PC-9 (cell line): Measurements from ENCODE around the gene MAP3K2. TPM values are rescaled to one million over a fixed set of nuclear protein-coding genes. Genes with fewer than 3 reads are reported as not detected.
A peak's percentile ranks its signal among the peaks of the same experiment; 100 is the strongest.

Experiments used
- BruUV-seq: library from RNA; stranded (reverse); fragments of 400-500 nt; replicated peaks from 2 replicates; lab custom pipeline; 2021; lab: Mats Ljungman, UMichigan
- CTCF ChIA-PET: fragments of 300-600 bp; sonication (Branson Sonifier 250); formaldehyde crosslinking; loops from one replicate; lab custom pipeline; 2022; ENCODE audit warnings: antibody characterized with exemption; lab: Charles Lee
- POLR2A ChIA-PET: fragments of 300-600 bp; sonication (Branson Sonifier 250); formaldehyde crosslinking; loops from one replicate; lab custom pipeline; 2022; ENCODE audit warnings: antibody characterized with exemption; ENCODE audit not compliant: unreplicated experiment; lab: Charles Lee
- DNase-seq, 2 experiments: peaks; one replicate each; pipeline versions ENCODE4 v3.0.0 to v3.0.0-alpha.2; 2015 to 2022; ENCODE audit warnings: mixed read lengths in 1 of 2
- H2AFZ ChIP-seq: fragments of 200-600 bp; sonication (generic); 2 replicates; pipeline ENCODE4 v1.8.1; 2017; ENCODE audit warnings: antibody characterized with exemption
- H3F3A ChIP-seq: fragments of 200-600 bp; sonication (generic); 2 replicates; pipeline ENCODE4 v1.8.1; 2017; ENCODE audit warnings: antibody characterized with exemption, mild to moderate bottlenecking, low read depth; ENCODE audit not compliant: insufficient read depth
- H3K27ac ChIP-seq: fragments of 200-600 bp; sonication (generic); 2 replicates; pipeline ENCODE4 v1.6.1; 2016; ENCODE audit warnings: mixed run types
- H3K27me3 ChIP-seq: fragments of 200-600 bp; sonication (generic); 2 replicates; pipeline ENCODE4 v1.6.1; 2016; ENCODE audit warnings: low read depth, mixed run types; ENCODE audit not compliant: insufficient read depth
- H3K36me3 ChIP-seq: fragments of 200-600 bp; sonication (generic); 2 replicates; pipeline ENCODE4 v1.6.1; 2016; ENCODE audit warnings: low read depth, mixed run types
- H3K4me1 ChIP-seq: fragments of 200-600 bp; sonication (generic); replicated peaks from 2 replicates; pipeline ENCODE4 v1.6.1; 2016; ENCODE audit warnings: mixed run types; ENCODE audit not compliant: insufficient read depth
- H3K4me2 ChIP-seq: fragments of 200-600 bp; sonication (generic); 2 replicates; pipeline ENCODE4 v1.6.1; 2017; ENCODE audit warnings: mixed run types
- H3K4me3 ChIP-seq: fragments of 200-600 bp; sonication (generic); 2 replicates; pipeline ENCODE4 v1.6.1; 2016; ENCODE audit warnings: mixed run types
- H3K79me2 ChIP-seq: fragments of 200-600 bp; sonication (generic); 2 replicates; pipeline ENCODE4 v1.6.1; 2017; ENCODE audit warnings: low read depth, mixed run types
- H3K9me2 ChIP-seq: fragments of 200-600 bp; sonication (generic); 2 replicates; pipeline ENCODE4 v1.8.1; 2017; ENCODE audit warnings: mild to moderate bottlenecking; ENCODE audit not compliant: insufficient read depth
- H3K9me3 ChIP-seq: fragments of 200-600 bp; sonication (generic); 2 replicates; pipeline ENCODE4 v1.8.1; 2016; ENCODE audit warnings: low read depth; ENCODE audit not compliant: insufficient read depth
- H4K20me1 ChIP-seq: fragments of 200-600 bp; sonication (generic); 2 replicates; pipeline ENCODE4 v1.8.1; 2017; ENCODE audit not compliant: insufficient read depth
- EZH2 ChIP-seq: fragments of 200-600 bp; sonication (generic); IDR thresholded peaks from 2 replicates; pipeline ENCODE4 v1.8.0; 2017; ENCODE audit warnings: antibody characterized with exemption, low read depth
- intact Hi-C: fragments of 100-400 bp; cut with micrococcal nuclease; formaldehyde crosslinking; loops from one replicate; pipeline ENCODE4 v1.10.0; 2022; ENCODE audit not compliant: unreplicated experiment
- total RNA-seq: library from RNA; stranded (reverse); gene quantifications from 2 replicates; pipeline ENCODE4 v1.2.3, GENCODE V29; 2021
- TF ChIP-seq, protein P1 (sequence below): fragments of 200-600 bp; sonication (generic); conservative IDR thresholded peaks from 2 replicates; pipeline ENCODE4 v1.6.1; 2017; ENCODE audit warnings: mixed run types, antibody characterized with exemption, mild to moderate bottlenecking, moderate library complexity

MAP3K2 gene
- total RNA-seq, 1 experiment from 2014 or later: 81.2 TPM

DNA sequence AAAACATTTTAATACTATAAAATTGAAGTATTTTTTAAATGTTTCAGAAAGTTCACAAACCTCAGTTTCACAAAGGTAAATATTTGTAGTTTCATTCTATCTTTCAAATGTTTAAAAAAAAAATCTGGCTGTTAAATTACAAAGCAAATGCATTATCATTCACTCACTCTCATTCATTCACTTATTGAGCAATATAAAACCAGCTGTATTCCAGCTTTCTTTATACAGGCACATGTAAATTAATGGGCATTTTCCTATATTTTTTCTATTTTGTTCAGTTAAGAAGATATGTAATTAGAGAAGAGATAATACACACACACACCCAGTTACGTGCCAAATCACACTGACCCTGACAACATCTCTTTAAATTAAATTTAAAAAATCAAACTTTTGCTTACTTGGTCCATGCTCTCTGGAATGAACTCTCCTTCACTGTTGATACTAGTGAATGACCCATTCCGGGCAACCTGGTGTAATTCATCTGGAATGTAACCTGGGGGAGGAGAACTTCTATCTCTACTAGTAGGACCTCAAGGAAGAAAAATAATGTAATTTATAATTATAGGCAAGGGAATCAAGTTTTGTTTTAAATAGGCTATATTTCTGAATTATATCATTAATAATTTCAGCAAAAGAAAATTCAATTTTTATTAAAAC, 61.4 kb downstream of the MAP3K2 start:
- Histone ChIP-seq H3K27ac (no peak overlapping the region), H3K4me1 (no peaks in the 10 kb centered on the region), H3K36me3 (peaks cover 16% of the 10 kb centered on the region), H3K9me3 (no peaks in the 10 kb centered on the region), H3F3A (peaks cover 26% of the 10 kb centered on the region), H3K4me3 (no peak overlapping the region), H3K9me2 (no peaks in the 10 kb centered on the region), H3K79me2 (no peaks in the 10 kb centered on the region), H3K27me3 (no peaks in the 10 kb centered on the region), H2AFZ (no peak overlapping the region), H3K4me2 (no peak overlapping the region), H4K20me1 (no peaks in the 10 kb centered on the region)
- DNase-seq: no peak
- ChIA-PET CTCF (interaction anchor here (0.5 to 2.0 kb wide), 4 partner anchors 126 to 179 kb away, joined by 3 to 6 read pairs (median 4); no protein-coding TSS in a partner anchor), POLR2A (no interaction called here)
- no TSS peak for BruUV-seq
- TF ChIP-seq, protein P1, sequence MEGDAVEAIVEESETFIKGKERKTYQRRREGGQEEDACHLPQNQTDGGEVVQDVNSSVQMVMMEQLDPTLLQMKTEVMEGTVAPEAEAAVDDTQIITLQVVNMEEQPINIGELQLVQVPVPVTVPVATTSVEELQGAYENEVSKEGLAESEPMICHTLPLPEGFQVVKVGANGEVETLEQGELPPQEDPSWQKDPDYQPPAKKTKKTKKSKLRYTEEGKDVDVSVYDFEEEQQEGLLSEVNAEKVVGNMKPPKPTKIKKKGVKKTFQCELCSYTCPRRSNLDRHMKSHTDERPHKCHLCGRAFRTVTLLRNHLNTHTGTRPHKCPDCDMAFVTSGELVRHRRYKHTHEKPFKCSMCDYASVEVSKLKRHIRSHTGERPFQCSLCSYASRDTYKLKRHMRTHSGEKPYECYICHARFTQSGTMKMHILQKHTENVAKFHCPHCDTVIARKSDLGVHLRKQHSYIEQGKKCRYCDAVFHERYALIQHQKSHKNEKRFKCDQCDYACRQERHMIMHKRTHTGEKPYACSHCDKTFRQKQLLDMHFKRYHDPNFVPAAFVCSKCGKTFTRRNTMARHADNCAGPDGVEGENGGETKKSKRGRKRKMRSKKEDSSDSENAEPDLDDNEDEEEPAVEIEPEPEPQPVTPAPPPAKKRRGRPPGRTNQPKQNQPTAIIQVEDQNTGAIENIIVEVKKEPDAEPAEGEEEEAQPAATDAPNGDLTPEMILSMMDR: no peak
- no peak for TF ChIP-seq EZH2
- intact Hi-C loops: loop anchor here (10.0 kb wide), 2 partner anchors 88 to 318 kb away; partner anchors contain the start of genes GPR17 and PROC

DNA sequence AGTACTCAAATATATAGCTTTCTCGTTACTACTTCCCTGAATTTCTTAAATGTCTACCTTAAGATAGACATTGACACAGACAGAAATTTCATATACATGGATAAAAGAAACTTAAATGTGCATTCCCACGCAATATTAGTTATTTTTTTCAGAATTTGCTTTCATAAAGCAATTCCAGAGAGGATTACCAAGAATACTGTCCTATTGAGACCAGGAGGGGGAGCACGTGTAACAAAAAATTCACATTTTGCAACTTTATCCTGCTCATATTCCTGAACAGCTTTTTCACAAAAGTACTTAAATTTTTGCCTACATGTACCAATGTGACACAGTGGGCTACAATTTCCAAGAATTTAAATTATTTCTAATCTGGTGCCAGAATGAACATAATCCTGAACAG, 63.1 kb downstream of the MAP3K2 start:
- BruUV-seq: no TSS peak
- intact Hi-C loops: loop anchor here (1.0 to 10.0 kb wide), 4 partner anchors 90 to 320 kb away; partner anchors contain the start of genes GPR17 and PROC
- no peak for TF ChIP-seq EZH2
- TF ChIP-seq, protein P1: peak; percentile 91

DNA sequence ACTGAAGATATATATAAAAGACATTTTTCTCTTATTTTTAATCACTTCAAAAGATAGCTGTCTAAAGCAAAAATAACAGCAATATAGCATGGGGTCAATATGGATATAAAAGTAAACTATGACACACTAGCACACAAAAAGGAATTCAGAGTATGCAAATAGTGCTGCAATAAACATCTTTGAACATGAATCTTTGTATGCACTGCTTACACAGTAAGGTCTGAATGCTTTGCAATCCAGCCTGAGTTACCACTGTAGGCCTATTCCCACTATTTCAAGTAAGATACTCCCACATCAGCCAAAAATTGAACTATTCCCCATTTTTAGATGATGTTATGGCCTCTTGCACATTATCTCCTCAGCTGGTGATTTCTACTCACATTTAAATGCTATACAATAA, 66.5 kb downstream of the MAP3K2 start:
- Histone ChIP-seq H3K9me2 (no peaks in the 10 kb centered on the region), H3K9me3 (no peaks in the 10 kb centered on the region), H3K4me1 (no peaks in the 10 kb centered on the region), H3K4me2 (no peak overlapping the region), H3F3A (peaks cover 28% of the 10 kb centered on the region), H3K4me3 (no peak overlapping the region), H3K36me3 (peaks cover 28% of the 10 kb centered on the region), H2AFZ (no peak overlapping the region), H3K27ac (no peak overlapping the region), H4K20me1 (no peaks in the 10 kb centered on the region), H3K79me2 (no peaks in the 10 kb centered on the region), H3K27me3 (no peaks in the 10 kb centered on the region)
- DNase-seq: no peak
- intact Hi-C loops: loop anchor here (10.0 kb wide), 2 partner anchors 93 to 323 kb away; partner anchors contain the start of genes GPR17 and PROC
- TF ChIP-seq, protein P1: no peak
- no peak for TF ChIP-seq EZH2
- POLR2A ChIA-PET: no interaction called here
- BruUV-seq: no TSS peak
- CTCF ChIA-PET: no interaction called here

More for the DNA sequence above, 63.1 kb downstream of the MAP3K2 start:
- peak; percentile 14 to 62 for DNase-seq
- Histone ChIP-seq H3F3A (peaks cover 38% of the 10 kb centered on the region), H3K4me1 (no peaks in the 10 kb centered on the region), H3K9me2 (no peaks in the 10 kb centered on the region), H3K27me3 (no peaks in the 10 kb centered on the region), H3K9me3 (no peaks in the 10 kb centered on the region), H3K4me2 (no peak overlapping the region), H3K4me3 (no peak overlapping the region), H4K20me1 (no peaks in the 10 kb centered on the region), H3K36me3 (peaks cover 27% of the 10 kb centered on the region), H3K79me2 (no peaks in the 10 kb centered on the region), H3K27ac (no peak overlapping the region), H2AFZ (no peak overlapping the region)
- POLR2A ChIA-PET: no interaction called here
- CTCF ChIA-PET: interaction anchor here (1.1 to 2.3 kb wide), 3 partner anchors 127 to 155 kb away, joined by 4 to 14 read pairs (median 4); no protein-coding TSS in a partner anchor
